Measurements from ENCODE around the gene HERC2.

GRCh38 chr15:28112962-28113361 lies 209.0 kb downstream of the HERC2 start:
- TF ChIP-seq CTCF (IDR thresholded peaks at IDR 0.05) (no peak), POLR2A (IDR thresholded peaks at IDR 0.05) (no peak)
